Right lung (tissue), 5 donors: ENCODE data around the gene KIRREL2. TPM values are rescaled to one million over a fixed set of nuclear protein-coding genes. Genes with fewer than 3 reads are reported as not detected.
A peak's percentile ranks its signal among the peaks of the same experiment; 100 is the strongest.

ENCODE experiments used
- DNase-seq, 2 donors: peaks; one replicate each; pipeline ENCODE4 v3.0.0-alpha.2; 2013
- polyA plus RNA-seq, 5 donors: library from polyadenylated mRNA; unstranded; fragments of 120-200 nt; gene quantifications; one replicate each; pipeline versions ENCODE4 v1.2.1 to v1.2.3, GENCODE V29; 2013; ENCODE audit warnings: inconsistent platforms in 1 of 5, low replicate concordance in 1 of 5; ENCODE audit not compliant: insufficient read length in 5 of 5, insufficient read depth in 1 of 5

Gene KIRREL2
- polyA plus RNA-seq, 5 donors = 1.1 to 4.3 (median 1.8) TPM

DNA sequence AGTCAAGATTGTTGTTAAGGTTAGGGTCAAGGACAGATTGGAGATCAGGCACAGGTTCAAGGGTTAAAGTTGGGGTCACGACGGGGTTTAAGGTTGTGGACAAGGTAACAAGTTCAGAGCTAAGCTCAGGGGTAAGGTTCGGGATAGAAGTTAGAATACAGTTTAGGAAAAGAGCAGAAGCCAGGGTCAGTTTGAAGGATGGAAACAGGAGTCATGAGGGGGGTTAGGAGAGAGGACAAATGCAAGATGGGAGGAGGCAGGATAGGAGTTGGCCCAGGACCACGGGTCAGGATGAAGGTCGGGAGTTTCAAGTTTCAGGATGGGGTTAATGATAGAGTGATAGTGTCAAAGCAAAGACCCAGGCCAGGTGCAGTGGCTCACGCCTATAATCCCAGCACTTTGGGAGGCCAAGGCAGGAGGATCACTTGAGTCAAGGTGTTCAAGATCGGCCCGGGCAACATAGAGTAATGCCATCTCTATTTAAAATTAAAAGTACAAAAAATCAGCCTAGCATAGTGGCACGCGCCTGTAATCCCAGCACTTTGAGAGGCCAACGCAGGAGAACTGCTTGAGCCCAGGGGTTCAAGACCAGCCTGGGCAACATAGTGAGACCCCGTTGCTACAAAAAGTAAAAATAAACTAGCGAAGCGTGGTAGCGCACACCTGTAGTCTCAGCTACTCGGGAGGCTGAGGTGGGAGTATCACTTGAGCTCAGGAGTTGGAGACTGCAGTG, 12.1 kb upstream of the KIRREL2 start:
- DNase-seq = no peak

DNA sequence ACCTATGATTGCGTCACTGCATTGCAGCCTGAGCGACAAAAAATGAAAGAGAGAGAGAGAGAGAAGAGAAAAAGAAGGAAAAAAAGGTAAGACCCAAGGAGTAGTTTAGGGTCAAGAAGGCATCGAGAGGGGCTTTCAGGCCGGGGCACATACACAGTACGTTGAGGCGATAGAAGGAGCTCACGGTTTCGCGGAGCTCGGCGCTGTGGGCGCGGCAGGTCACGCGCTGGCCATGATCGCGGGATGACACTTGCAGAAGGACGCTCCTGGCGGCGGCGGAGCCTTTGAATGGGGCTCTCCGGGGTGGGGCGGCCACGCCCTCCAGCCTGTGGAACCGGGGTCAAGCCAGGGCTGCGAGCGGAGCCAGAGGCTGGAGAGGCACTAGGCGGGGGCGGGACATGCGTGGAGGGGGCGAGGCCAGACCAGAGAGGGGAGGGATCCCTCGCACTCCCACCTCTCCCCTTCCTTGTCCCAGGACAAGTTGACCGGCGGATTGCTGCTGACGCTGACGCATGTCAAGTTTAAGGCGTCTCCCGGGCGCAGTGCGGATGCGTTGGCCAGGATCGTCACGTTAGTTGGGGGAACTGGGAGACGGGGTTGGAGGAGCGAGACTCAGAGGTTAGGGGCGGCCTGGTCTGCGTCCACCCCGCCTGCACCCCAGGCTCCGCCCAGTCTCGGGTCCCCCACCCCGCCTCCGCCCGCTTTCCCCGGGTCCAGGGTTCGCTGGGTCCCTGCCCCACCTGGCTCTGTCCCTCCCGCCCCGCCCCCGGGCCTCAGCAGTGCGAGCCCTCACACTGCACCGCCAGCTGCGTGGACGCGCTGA, 11.3 kb upstream of the KIRREL2 start:
- DNase-seq = no peak

DNA sequence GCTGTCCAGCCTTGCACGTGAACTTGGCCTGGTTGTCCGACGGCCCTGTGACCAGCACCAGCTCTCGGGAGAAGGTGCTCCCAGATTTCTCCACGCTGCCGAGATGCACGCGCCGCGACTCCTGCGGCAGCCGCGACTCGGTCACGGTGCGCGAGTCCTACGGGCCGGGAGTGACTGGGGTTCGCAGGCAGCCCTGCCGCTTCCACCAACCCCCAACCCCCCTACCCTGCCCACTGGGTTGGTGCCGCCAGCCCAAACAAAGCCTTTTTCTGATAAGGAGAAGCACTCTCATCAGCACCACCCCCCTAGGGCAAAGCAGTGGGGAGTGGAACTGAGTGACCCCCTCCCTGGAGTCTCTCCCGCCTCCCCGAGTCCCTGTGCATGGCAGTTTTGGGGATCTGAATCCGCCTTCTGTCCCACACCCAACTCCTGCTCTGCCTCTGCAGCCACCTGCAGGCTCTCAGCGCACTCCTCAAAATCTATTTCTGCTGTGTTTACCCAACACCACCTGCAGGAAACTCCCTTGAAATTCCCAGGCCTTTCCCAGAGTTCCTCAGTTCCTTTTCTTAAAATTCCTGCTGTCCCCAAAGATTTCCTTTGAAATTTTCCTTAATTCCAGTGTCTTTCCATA, 10.6 kb upstream of the KIRREL2 start:
- DNase-seq = no peak

DNA sequence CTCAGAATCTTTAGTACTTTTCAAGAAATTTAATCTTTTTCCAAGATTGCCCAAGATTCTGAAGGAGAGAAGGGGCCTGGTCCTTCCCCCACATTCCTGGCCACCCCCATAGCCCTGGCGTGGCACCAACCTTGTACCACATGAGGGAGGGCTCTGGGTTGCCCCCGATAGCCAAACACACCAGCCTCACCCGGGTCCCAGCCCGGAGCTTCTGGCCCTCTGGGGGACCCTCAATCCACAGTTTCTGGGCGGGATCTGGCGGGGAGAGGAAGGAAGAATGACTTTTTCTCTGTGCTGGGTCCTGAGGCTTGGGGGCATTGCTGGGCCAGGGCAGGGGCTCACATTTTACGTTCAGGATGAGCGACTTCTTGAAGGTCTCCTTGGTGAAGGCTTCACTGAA, 8.8 kb upstream of the KIRREL2 start:
- DNase-seq = no peak

DNA sequence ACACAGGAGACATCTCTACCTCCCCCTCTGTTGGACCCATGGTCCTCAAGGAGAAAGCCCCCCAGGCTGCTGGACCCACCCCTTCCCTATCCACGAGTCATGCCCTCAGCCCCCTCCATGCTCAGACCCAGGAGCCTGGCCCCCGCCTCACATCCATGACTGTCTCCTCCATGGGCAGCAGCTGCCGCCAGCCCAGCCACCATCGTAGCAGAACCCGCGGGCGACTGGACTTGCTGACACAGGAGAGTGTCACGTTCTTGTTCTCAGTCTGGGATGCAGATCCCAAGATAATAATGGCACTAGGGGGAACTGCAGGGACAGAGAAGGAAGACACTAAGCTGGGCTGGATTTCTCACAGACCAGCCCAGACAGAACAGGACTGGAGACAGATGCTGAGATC, 8.2 kb upstream of the KIRREL2 start:
- DNase-seq = no peak

DNA sequence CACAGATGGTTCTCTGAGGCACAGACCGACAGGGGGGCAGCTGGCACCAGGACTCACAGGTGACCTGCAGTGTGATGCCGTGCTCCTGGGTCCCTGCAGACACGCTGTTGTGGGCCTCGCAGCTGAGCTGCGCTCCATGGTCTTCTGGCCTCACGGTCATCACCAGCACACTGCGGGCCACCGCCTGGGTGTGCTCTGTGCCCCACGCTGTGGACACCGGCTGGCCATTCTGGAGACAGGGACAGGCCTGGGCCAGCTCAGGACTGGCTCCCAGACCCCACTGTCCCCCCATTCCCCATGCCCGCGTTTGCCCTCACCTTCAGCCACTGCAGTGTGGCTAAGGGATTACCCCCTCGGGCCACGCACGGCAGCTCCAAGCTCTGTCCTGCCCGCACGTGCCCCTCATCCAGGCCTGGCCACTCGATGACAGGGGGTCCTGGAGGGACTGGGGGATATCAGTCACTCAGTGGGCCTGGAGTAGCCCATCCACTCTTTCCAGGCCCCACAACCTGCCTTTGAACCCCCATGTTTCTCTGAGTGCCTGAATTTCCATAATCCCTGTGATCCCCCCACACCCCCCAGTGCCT, 7.7 kb upstream of the KIRREL2 start:
- no peak for DNase-seq

DNA sequence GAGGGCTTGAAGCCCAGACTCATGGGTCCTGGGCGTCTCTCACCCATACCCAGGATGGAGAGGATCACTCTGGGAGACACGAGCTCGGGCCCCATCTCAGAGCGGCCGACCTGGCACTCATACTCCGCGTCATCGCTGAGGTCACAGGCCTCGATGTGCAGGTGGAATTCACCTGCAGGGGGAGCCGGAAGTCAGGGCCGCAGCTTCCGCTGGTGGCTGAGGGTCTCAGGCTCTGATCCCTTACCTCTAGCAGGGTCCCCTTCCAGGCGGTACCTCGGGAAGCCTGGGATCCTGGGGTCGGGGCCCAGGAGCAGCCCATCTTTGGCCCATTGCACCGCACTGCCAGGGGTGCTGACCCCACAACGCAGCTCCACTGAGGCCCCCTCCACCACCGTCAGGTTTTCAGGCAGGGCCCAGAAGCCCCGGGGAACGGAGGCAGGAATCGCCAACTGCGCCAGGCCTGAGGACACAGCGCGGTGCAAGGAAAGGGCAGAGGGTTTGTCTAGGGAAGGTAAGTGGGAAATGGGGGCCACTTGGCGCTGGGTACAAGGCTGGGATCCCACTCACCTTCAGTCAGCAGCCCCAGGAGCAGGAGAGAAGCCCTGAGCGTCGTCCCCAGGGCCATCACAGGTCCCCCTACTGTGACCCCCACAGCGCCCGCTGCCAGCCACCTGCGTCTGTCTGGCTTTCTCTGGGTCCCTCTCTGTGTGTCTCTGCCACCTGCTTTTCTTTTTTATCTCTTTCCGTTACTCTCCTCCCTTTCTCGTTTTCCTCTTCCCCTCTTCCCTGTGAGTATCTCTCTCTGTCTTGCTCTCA, 5.3 kb upstream of the KIRREL2 start:
- no peak for DNase-seq

DNA sequence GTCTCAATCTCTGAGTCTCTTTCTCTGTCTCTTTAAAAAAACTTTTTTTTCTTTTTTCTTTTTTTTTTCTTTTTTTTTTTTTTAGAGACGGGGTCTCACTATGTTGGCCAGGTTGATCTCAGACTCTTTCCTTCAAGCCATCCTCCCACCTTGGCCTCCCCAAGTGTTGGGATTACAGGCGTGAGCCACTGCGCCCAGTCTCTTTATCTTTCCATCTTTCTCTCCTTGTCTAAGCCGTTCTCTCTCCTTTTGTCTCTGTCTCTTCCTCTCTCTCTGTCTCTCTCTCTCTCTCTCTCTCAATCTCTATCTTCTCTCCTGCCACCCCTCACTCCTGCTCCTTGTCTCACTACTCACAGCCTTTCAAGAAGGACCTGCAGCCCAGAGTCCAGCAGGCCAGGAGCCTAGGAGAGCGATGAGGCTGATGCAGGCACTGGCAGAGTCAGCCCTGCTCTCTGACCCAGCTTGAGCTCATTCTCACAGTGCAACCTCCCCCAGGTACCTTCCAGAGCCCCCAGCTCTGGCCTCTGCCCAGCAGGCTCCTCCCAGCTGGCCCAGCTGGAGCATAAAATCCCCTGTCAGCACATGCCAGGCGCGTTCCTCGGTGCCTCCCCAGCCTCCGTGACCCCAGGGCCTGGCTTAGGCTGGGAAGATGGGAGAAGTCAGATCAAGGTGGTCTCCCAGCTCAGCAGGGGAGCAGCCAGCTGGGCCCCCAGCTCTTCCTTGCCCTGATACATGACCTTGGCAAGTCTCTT, 4.5 kb upstream of the KIRREL2 start, which contains the start of gene NPHS1:
TSS of gene NPHS1 (minus strand) at position 476 of the 752 bp plus-strand sequence. CDS start 667 bp downstream, outside the sequence.
- DNase-seq = no peak

DNA sequence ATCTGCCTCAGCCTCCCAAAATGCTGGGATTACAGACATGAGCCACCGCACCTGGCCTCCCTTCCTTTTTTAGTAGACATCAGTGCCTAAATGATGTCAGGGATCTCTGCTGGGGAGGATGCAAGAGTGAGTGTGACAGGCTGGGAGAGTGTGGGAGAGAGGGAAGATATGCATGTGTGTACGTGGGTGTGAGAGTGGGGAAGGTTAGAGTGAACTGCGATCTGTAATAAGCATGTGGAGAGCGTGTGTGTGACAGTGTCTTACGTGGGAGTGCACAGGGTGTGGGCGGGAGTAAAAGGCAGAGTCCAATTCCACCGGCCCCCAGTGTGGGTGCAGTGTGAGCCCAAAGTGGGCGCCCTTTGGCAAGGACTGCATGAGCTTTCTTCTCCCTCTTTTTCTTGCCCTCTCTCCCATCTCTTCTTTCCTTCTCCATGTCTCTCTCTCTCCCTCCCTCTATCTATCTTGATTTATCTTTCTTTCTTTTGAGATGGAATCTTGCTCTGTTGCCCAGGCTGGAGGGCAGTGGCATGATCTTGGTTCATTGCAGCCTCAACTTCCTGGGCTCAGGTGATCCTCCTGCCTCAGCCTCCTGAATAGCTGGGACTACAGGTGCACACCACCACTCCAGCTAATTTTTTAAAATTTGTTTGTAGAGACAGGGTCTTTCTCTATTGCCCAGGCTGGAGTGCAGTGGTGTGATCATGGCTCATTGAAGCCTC, 3.5 kb upstream of the KIRREL2 start:
- no peak for DNase-seq

DNA sequence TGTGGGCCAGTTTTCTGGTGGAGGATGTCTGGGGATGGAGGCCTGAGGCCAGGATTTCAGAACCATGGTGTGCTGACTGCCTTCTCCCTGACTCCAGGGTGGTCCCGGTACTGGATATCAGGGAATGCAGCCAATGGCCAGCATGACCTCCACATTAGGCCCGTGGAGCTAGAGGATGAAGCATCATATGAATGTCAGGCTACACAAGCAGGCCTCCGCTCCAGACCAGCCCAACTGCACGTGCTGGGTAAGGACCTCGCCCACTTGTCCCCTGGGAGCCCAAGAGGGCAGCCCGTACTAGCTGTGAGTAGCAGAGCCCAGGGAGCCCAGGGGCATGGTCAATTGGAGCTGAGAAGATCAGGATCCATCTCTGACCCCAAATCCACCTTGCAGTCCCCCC, 1.6 kb downstream of the KIRREL2 start:
- no peak for DNase-seq

DNA sequence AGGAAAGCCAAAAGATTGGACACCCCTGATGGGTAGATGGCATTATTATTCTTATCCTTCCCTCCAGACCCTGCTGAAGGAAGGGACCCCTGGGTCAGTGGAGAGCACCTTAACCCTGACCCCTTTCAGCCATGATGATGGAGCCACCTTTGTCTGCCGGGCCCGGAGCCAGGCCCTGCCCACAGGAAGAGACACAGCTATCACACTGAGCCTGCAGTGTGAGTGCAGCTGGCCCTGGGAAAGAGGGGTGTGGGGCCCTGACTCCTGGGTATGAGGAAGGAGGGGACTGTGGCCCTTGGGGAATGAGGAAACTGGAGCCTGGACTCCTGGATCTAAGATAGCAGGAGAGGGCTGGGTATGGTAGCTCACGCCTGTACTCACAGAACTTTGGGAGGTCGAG, 2.7 kb downstream of the KIRREL2 start:
- no peak for DNase-seq

DNA sequence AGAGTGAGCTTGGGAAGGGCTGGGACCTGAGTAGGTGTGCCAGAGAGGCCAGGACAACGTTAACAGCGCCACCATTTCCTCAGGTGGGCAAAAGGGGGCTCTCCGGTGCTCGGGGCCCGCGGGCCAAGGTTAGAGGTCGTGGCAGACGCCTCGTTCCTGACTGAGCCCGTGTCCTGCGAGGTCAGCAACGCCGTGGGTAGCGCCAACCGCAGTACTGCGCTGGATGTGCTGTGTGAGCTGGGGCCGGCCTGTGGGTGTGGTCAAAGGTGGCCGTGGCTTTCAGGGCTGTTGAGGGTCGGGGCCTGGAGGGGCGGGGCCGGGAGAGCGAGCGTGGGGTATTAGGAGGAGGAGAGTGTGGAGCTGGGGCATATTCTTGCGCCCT, 3.7 kb downstream of the KIRREL2 start:
- no peak for DNase-seq

DNA sequence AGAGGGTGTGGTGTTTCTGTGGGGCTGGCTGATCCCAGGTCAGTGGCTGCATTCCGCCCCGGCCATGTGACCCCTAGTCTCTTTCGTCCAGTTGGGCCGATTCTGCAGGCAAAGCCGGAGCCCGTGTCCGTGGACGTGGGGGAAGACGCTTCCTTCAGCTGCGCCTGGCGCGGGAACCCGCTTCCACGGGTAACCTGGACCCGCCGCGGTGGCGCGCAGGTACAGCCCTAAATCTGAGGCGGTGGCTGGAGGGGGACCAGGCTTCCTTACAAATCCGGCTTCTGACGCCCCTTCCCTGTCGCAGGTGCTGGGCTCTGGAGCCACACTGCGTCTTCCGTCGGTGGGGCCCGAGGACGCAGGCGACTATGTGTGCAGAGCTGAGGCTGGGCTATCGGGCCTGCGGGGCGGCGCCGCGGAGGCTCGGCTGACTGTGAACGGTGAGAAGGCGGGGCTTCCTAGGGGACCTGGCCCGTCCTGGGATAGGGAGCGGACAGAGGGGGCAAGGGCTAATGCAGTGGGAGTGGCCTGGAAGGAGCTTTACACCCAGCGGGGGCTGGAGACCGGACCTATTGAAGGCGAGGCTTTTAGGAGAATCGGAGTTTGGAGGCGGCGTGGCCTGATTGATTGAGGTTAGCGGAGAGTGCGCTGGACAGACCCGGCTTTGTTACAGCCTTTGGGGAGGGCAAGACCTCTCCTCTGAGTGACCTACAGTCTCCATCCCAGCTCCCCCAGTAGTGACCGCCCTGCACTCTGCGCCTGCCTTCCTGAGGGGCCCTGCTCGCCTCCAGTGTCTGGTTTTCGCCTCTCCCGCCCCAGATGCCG, 4.3 kb downstream of the KIRREL2 start:
- no peak for DNase-seq

DNA sequence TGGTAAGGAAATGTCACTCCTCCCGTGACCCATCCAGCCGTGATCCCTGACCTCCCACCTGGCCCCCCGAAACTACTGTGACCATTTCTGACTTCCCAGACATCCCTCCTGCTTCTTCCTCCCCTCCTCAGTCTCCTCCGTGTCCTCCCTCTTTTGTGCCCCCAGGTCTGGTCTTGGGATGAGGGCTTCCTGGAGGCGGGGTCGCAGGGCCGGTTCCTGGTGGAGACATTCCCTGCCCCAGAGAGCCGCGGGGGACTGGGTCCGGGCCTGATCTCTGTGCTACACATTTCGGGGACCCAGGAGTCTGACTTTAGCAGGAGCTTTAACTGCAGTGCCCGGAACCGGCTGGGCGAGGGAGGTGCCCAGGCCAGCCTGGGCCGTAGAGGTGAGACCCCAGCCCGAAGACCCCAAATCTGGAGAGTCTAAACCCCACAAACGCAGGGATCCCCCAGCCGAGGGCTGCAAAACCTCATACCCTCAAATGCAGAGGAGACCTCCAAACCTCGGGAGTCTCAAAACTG, 5.0 kb downstream of the KIRREL2 start:
- DNase-seq = no peak

DNA sequence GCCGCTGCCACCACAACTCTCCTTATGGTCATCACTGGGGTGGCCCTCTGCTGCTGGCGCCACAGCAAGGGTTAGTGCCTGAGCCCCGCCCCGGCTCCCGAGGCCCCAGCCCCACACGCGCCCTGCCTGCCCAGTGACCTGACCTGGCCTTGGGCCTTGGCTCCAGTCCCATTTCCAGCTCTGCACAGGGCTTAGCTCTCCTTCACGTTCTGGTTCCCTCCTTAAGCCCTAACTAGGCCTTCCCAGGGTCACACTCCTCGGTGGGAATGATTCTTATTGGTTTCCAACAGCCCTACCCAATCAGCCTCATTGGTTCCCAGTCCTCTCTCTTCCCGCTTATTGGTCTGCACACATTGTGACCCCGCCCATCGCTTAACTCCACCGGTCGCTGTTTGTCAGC, 5.8 kb downstream of the KIRREL2 start:
- DNase-seq = no peak

DNA sequence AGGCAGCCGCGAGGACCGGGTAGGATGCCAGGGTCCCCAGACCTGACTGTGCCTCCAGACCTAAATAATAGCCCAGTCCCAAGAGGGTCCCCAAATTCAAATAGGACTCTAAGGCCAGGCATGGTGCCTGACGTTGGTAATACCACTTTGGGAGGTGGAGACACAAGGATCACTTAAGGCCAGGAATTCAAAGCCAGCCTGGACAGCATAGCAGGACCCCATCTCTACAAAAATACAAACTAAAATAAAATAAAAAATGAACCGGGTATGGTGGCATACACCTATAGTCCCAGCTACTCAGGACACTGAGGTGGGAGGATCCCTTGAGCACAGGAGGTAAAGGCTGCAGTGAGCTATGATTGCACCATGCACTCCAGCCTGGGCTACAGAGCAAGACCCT, 6.3 kb downstream of the KIRREL2 start:
- no peak for DNase-seq

DNA sequence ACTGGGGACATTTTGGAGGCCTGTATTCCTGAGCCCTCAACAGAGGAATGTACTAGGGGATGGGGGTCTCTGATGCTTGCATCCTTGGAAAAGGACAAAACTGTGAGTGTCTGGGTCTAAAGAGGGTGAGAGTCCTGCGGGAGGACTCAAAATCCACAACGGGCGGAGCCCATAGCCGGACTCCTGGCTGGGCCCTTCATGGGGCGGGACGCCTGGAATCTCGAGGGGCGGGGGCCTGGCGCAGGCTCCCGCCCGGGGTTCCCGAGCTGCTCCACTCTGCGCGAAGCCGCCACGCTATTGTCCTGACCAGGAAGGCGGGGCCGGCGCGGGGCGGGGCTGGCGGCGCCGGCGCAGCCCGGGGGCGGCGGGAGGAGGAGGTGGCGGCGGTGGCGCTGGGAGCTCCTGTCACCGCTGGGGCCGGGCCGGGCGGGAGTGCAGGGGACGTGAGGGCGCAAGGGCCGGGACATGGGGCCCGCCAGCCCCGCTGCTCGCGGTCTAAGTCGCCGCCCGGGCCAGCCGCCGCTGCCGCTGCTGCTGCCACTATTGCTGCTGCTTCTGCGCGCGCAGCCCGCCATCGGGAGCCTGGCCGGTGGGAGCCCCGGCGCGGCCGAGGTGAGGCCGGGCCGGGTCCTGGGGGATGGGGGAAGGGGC, 11.6 kb downstream of the KIRREL2 start, which contains the start of gene APLP1:
TSS of gene APLP1 (plus strand) at position 403 of the 651 bp plus-strand sequence. CDS start at position 466, 63 bp downstream.
- peak; percentile 35 to 49 for DNase-seq

DNA sequence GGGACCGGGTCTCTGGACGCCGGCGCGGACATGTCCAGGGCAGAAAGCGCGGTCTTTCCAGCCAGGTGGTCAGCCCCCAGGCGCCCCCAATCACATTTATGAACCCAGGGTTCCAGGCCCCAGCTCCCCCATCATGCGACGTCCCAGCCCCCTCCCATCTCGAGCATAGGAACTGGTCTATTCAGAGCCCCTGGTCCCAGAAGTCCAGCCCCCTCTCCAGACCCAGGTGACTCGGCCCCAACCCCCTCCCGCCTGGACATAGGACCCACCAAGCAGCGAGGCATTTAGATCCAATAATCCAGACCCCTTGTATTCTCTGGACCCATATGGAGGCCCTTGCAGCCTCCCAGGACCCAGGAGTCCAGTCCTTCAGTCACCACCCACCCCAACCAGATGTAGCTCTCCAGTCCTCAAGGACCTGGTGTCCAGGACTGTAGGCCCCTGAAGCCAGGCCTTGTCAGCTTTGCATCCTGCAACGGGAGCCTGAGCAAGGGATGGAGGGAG, 12.2 kb downstream of the KIRREL2 start:
- no peak for DNase-seq
